ENCODE data around the gene GALNT13. TPM values are rescaled to one million over a fixed set of nuclear protein-coding genes. Genes with fewer than 3 reads are reported as not detected.

The GALNT13 gene
- total RNA-seq, 1 donor from 2014 or later = under 0.01 TPM

GRCh38 chr2:154408786-154409185 is 537.1 kb downstream of the GALNT13 start:
- no peaks in the 10 kb centered on the region for H3K9me3 ChIP-seq (ENCODE audit: control insufficient read depth in 3 of 3, low read length in 3 of 3)
- H3K27me3 ChIP-seq (ENCODE audit: control insufficient read depth in 3 of 3, insufficient read depth in 3 of 3, low read length in 3 of 3) = no peaks in the 10 kb centered on the region
- no peaks in the 10 kb centered on the region for H3K4me1 ChIP-seq (ENCODE audit: control insufficient read depth in 3 of 3, insufficient read depth in 3 of 3, low read length in 3 of 3)
- H3K4me3 ChIP-seq (ENCODE audit: low read length in 3 of 3) = no peak overlapping the region
- no peak overlapping the region for H3K27ac ChIP-seq (ENCODE audit: low read depth, low read length)
- no peak overlapping the region for H3K9ac ChIP-seq (ENCODE audit: low read depth in 1 of 3, low read length in 3 of 3)
- H3K36me3 ChIP-seq (ENCODE audit: control insufficient read depth in 3 of 3, insufficient read depth in 3 of 3, low read length in 3 of 3) = no peaks in the 10 kb centered on the region

GRCh38 chr2:154422251-154422650 is 550.5 kb downstream of the GALNT13 start:
- H3K27ac ChIP-seq (ENCODE audit: low read depth, low read length) = no peak overlapping the region
- no peaks in the 10 kb centered on the region for H3K9me3 ChIP-seq (ENCODE audit: control insufficient read depth in 3 of 3, low read length in 3 of 3)
- H3K9ac ChIP-seq (ENCODE audit: low read depth in 1 of 3, low read length in 3 of 3) = no peak overlapping the region
- no peaks in the 10 kb centered on the region for H3K4me1 ChIP-seq (ENCODE audit: control insufficient read depth in 3 of 3, insufficient read depth in 3 of 3, low read length in 3 of 3)
- H3K27me3 ChIP-seq (ENCODE audit: control insufficient read depth in 3 of 3, insufficient read depth in 3 of 3, low read length in 3 of 3) = peaks cover 0 to 2% (median 0%) of the 10 kb centered on the region in 3 donors
- no peak overlapping the region for H3K4me3 ChIP-seq (ENCODE audit: low read length in 3 of 3)
- H3K36me3 ChIP-seq (ENCODE audit: control insufficient read depth in 3 of 3, insufficient read depth in 3 of 3, low read length in 3 of 3) = no peaks in the 10 kb centered on the region

GRCh38 chr2:154425994-154426393 is 554.3 kb downstream of the GALNT13 start:
- Histone ChIP-seq H3K9me3 (ENCODE audit: control insufficient read depth in 3 of 3, low read length in 3 of 3) (no peaks in the 10 kb centered on the region), H3K4me1 (ENCODE audit: control insufficient read depth in 3 of 3, insufficient read depth in 3 of 3, low read length in 3 of 3) (no peaks in the 10 kb centered on the region), H3K27me3 (ENCODE audit: control insufficient read depth in 3 of 3, insufficient read depth in 3 of 3, low read length in 3 of 3) (no peaks in the 10 kb centered on the region), H3K9ac (ENCODE audit: low read depth in 1 of 3, low read length in 3 of 3) (no peak overlapping the region), H3K4me3 (ENCODE audit: low read length in 3 of 3) (no peak overlapping the region), H3K27ac (ENCODE audit: low read depth, low read length) (no peak overlapping the region), H3K36me3 (ENCODE audit: control insufficient read depth in 3 of 3, insufficient read depth in 3 of 3, low read length in 3 of 3) (no peaks in the 10 kb centered on the region)

GRCh38 chr2:154427453-154427852 is 555.7 kb downstream of the GALNT13 start:
- Histone ChIP-seq H3K4me3 (ENCODE audit: low read length in 3 of 3) (no peak overlapping the region), H3K27ac (ENCODE audit: low read depth, low read length) (no peak overlapping the region), H3K9me3 (ENCODE audit: control insufficient read depth in 3 of 3, low read length in 3 of 3) (no peaks in the 10 kb centered on the region), H3K27me3 (ENCODE audit: control insufficient read depth in 3 of 3, insufficient read depth in 3 of 3, low read length in 3 of 3) (no peaks in the 10 kb centered on the region), H3K36me3 (ENCODE audit: control insufficient read depth in 3 of 3, insufficient read depth in 3 of 3, low read length in 3 of 3) (no peaks in the 10 kb centered on the region), H3K9ac (ENCODE audit: low read depth in 1 of 3, low read length in 3 of 3) (no peak overlapping the region), H3K4me1 (ENCODE audit: control insufficient read depth in 3 of 3, insufficient read depth in 3 of 3, low read length in 3 of 3) (no peaks in the 10 kb centered on the region)

- Histone ChIP-seq H3K4me1 (ENCODE audit: control insufficient read depth in 3 of 3, insufficient read depth in 3 of 3, low read length in 3 of 3) (no peaks in the 10 kb centered on the region), H3K27ac (ENCODE audit: low read depth, low read length) (no peak overlapping the region), H3K36me3 (ENCODE audit: control insufficient read depth in 3 of 3, insufficient read depth in 3 of 3, low read length in 3 of 3) (no peaks in the 10 kb centered on the region), H3K27me3 (ENCODE audit: control insufficient read depth in 3 of 3, insufficient read depth in 3 of 3, low read length in 3 of 3) (no peaks in the 10 kb centered on the region), H3K9ac (ENCODE audit: low read depth in 1 of 3, low read length in 3 of 3) (no peak overlapping the region), H3K9me3 (ENCODE audit: control insufficient read depth in 3 of 3, low read length in 3 of 3) (no peaks in the 10 kb centered on the region), H3K4me3 (ENCODE audit: low read length in 3 of 3) (no peak overlapping the region)
These were observed 556.3 kb downstream of the GALNT13 start for GRCh38 chr2:154428022-154428421.

GRCh38 chr2:154433010-154433409 is 561.3 kb downstream of the GALNT13 start:
- Histone ChIP-seq H3K4me1 (ENCODE audit: control insufficient read depth in 3 of 3, insufficient read depth in 3 of 3, low read length in 3 of 3) (no peaks in the 10 kb centered on the region), H3K4me3 (ENCODE audit: low read length in 3 of 3) (no peak overlapping the region), H3K27me3 (ENCODE audit: control insufficient read depth in 3 of 3, insufficient read depth in 3 of 3, low read length in 3 of 3) (no peaks in the 10 kb centered on the region), H3K9me3 (ENCODE audit: control insufficient read depth in 3 of 3, low read length in 3 of 3) (no peaks in the 10 kb centered on the region), H3K36me3 (ENCODE audit: control insufficient read depth in 3 of 3, insufficient read depth in 3 of 3, low read length in 3 of 3) (no peaks in the 10 kb centered on the region), H3K27ac (ENCODE audit: low read depth, low read length) (no peak overlapping the region), H3K9ac (ENCODE audit: low read depth in 1 of 3, low read length in 3 of 3) (no peak overlapping the region)

- Histone ChIP-seq H3K27me3 (ENCODE audit: control insufficient read depth in 3 of 3, insufficient read depth in 3 of 3, low read length in 3 of 3) (no peaks in the 10 kb centered on the region), H3K9ac (ENCODE audit: low read depth in 1 of 3, low read length in 3 of 3) (no peak overlapping the region), H3K4me1 (ENCODE audit: control insufficient read depth in 3 of 3, insufficient read depth in 3 of 3, low read length in 3 of 3) (no peaks in the 10 kb centered on the region), H3K27ac (ENCODE audit: low read depth, low read length) (no peak overlapping the region), H3K36me3 (ENCODE audit: control insufficient read depth in 3 of 3, insufficient read depth in 3 of 3, low read length in 3 of 3) (no peaks in the 10 kb centered on the region), H3K9me3 (ENCODE audit: control insufficient read depth in 3 of 3, low read length in 3 of 3) (no peaks in the 10 kb centered on the region), H3K4me3 (ENCODE audit: low read length in 3 of 3) (no peak overlapping the region)
These were observed 565.4 kb downstream of the GALNT13 start for GRCh38 chr2:154437104-154437503.

GRCh38 chr2:154439156-154439555 is 567.4 kb downstream of the GALNT13 start:
- H3K9ac ChIP-seq (ENCODE audit: low read depth in 1 of 3, low read length in 3 of 3) = no peak overlapping the region
- no peak overlapping the region for H3K27ac ChIP-seq (ENCODE audit: low read depth, low read length)
- no peaks in the 10 kb centered on the region for H3K9me3 ChIP-seq (ENCODE audit: control insufficient read depth in 3 of 3, low read length in 3 of 3)
- no peaks in the 10 kb centered on the region for H3K36me3 ChIP-seq (ENCODE audit: control insufficient read depth in 3 of 3, insufficient read depth in 3 of 3, low read length in 3 of 3)
- H3K4me1 ChIP-seq (ENCODE audit: control insufficient read depth in 3 of 3, insufficient read depth in 3 of 3, low read length in 3 of 3) = no peaks in the 10 kb centered on the region
- no peaks in the 10 kb centered on the region for H3K27me3 ChIP-seq (ENCODE audit: control insufficient read depth in 3 of 3, insufficient read depth in 3 of 3, low read length in 3 of 3)
- no peak overlapping the region for H3K4me3 ChIP-seq (ENCODE audit: low read length in 3 of 3)

- no peak overlapping the region for H3K27ac ChIP-seq (ENCODE audit: low read depth, low read length)
- H3K4me1 ChIP-seq (ENCODE audit: control insufficient read depth in 3 of 3, insufficient read depth in 3 of 3, low read length in 3 of 3) = no peaks in the 10 kb centered on the region
- no peaks in the 10 kb centered on the region for H3K27me3 ChIP-seq (ENCODE audit: control insufficient read depth in 3 of 3, insufficient read depth in 3 of 3, low read length in 3 of 3)
These were observed 572.2 kb downstream of the GALNT13 start for GRCh38 chr2:154443919-154444318.

GRCh38 chr2:154446324-154446723 is 574.6 kb downstream of the GALNT13 start:
- Histone ChIP-seq H3K9ac (ENCODE audit: low read depth in 1 of 3, low read length in 3 of 3) (no peak overlapping the region), H3K27me3 (ENCODE audit: control insufficient read depth in 3 of 3, insufficient read depth in 3 of 3, low read length in 3 of 3) (no peaks in the 10 kb centered on the region), H3K9me3 (ENCODE audit: control insufficient read depth in 3 of 3, low read length in 3 of 3) (no peaks in the 10 kb centered on the region), H3K4me1 (ENCODE audit: control insufficient read depth in 3 of 3, insufficient read depth in 3 of 3, low read length in 3 of 3) (no peaks in the 10 kb centered on the region), H3K4me3 (ENCODE audit: low read length in 3 of 3) (no peak overlapping the region), H3K36me3 (ENCODE audit: control insufficient read depth in 3 of 3, insufficient read depth in 3 of 3, low read length in 3 of 3) (no peaks in the 10 kb centered on the region), H3K27ac (ENCODE audit: low read depth, low read length) (no peak overlapping the region)

More at GRCh38 chr2:154443919-154444318, 572.2 kb downstream of the GALNT13 start:
- no peaks in the 10 kb centered on the region for H3K9me3 ChIP-seq (ENCODE audit: control insufficient read depth in 3 of 3, low read length in 3 of 3)
- H3K36me3 ChIP-seq (ENCODE audit: control insufficient read depth in 3 of 3, insufficient read depth in 3 of 3, low read length in 3 of 3) = no peaks in the 10 kb centered on the region
- H3K4me3 ChIP-seq (ENCODE audit: low read length in 3 of 3) = no peak overlapping the region
- H3K9ac ChIP-seq (ENCODE audit: low read depth in 1 of 3, low read length in 3 of 3) = no peak overlapping the region
